Measurements from ENCODE around the gene ARID5A.
"Not testable (repeated sequence)": the region's sequence is repeated elsewhere in the genome, so short reads cannot be mapped to it uniquely, and the experiment has no call there.

Gene ARID5A

GRCh38 chr2:96546321-96546720 is 9.8 kb downstream of the ARID5A start:
- no peak for DNase-seq

GRCh38 chr2:96546797-96547196 is 10.2 kb downstream of the ARID5A start:
- DNase-seq: no peak

- DNase-seq: no peak
These were observed 10.7 kb downstream of the ARID5A start for GRCh38 chr2:96547203-96547641.

GRCh38 chr2:96547731-96548171 is 11.2 kb downstream of the ARID5A start:
- no peak for DNase-seq

- DNase-seq: no peak
These were observed 12.3 kb downstream of the ARID5A start for GRCh38 chr2:96548558-96549465.

- DNase-seq: no peak
These were observed 12.9 kb downstream of the ARID5A start for GRCh38 chr2:96549466-96549785.

- no peak for DNase-seq
These were observed 13.6 kb downstream of the ARID5A start for GRCh38 chr2:96549967-96550786.

GRCh38 chr2:96550787-96551604 is 14.4 kb downstream of the ARID5A start:
- no peak for DNase-seq

- DNase-seq: no peak
These were observed 15.2 kb downstream of the ARID5A start for GRCh38 chr2:96551605-96552314.

- no peak for DNase-seq
These were observed 16.0 kb downstream of the ARID5A start for GRCh38 chr2:96552315-96553175.

- DNase-seq: no peak
These were observed 16.8 kb downstream of the ARID5A start for GRCh38 chr2:96553176-96553956.

- DNase-seq: not testable (repeated sequence)
These were observed 17.4 kb downstream of the ARID5A start for GRCh38 chr2:96553957-96554292.

GRCh38 chr2:96554293-96555145 is 18.0 kb downstream of the ARID5A start:
- peak; percentile 71 for DNase-seq

GRCh38 chr2:96555146-96555610 is 18.6 kb downstream of the ARID5A start:
- no peak for DNase-seq

- peak; percentile 65 for DNase-seq
These were observed 20.1 kb downstream of the ARID5A start for GRCh38 chr2:96556441-96557330.

- DNase-seq: not testable (repeated sequence)
These were observed 20.9 kb downstream of the ARID5A start for GRCh38 chr2:96557421-96557820.

GRCh38 chr2:96558061-96558460 is 21.5 kb downstream of the ARID5A start:
- no peak for DNase-seq

GRCh38 chr2:96558485-96558884 is 21.9 kb downstream of the ARID5A start:
- no peak for DNase-seq
